Inflammatory macrophage treated with lipopolysaccharide for 1 hour (primary cell): Measurements from ENCODE around the gene CGREF1.
A peak's percentile ranks its signal among the peaks of the same experiment; 100 is the strongest.
"Not testable (repeated sequence)": the region's sequence is repeated elsewhere in the genome, so short reads cannot be mapped to it uniquely, and the experiment has no call there.

Experiments used
- DNase-seq, 2 donors: peaks; one replicate each; pipeline ENCODE4 v3.0.0-alpha.2; 2020 to 2022

Gene CGREF1

DNA sequence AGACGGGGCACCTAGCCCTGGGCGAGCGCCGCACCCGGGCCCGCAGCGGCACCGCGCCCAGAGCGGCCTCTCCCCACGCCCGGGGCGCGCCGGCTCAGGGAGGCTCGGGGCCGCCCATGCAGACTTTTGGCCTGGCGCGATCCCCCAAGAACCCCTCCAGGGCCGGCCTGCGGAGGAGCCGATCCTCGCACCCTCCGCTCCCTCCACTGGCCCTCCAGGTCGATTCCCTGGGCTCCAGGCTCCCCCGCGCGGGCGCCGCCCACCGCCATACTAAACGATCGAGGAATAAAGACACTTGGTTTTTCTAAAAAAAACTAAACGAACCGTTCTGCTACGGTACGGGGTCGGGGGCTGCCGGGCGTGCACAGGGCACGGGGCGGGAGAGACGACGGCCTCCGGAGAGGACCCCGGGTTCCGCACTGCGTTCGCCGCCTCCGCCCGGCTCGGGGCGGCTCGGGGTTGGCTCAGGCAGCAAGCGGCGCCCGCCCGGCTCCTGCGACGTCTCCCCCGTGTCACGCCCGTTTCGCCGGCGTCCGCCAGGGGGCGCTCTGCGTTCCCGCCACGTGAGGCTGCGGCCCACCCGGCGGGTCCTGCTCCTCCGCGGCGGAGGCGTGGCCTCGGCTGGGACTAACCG, 32.7 kb downstream of the CGREF1 start:
- peak; percentile 90 to 99 for DNase-seq

DNA sequence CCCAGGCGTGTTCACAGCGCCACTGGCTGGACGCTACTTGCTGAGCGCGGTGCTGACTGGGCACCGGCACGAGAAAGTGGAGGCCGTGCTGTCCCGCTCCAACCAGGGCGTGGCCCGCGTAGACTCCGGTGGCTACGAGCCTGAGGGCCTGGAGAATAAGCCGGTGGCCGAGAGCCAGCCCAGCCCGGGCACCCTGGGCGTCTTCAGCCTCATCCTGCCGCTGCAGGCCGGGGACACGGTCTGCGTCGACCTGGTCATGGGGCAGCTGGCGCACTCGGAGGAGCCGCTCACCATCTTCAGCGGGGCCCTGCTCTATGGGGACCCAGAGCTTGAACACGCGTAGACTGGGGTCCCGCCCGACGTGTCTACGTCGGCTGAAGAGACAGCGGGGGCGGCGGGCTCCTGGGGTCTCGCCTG, 33.2 kb downstream of the CGREF1 start:
- DNase-seq: peak; percentile 53 to 64

DNA sequence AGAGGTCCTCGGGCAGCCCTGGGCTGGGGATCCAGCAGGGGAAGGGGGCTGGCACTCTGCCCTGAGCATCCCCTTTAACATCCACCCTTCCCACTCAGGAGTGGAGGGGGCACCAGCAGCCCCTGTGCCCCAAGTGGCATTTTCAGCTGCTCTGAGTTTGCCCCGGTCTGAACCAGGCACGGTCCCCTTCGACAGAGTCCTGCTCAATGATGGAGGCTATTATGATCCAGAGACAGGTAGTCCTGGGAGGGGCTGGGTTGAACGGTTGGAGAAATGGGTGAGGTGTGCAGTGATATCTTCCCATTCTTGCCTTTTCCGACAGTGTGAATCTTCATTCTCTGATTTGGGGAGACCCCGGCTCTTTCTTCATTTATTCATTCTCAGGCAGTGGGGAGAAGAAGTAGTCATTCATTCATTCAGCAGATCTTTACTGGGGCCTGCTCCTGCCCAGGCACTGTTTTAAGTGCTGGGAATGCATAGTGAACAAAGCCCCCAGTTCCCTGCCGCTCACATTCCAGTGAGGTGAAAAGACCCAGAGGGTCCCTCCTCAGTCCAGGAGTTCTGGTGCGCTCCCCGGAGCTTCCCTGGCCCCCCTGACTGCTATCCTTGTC, 33.8 kb downstream of the CGREF1 start:
- no peak for DNase-seq

DNA sequence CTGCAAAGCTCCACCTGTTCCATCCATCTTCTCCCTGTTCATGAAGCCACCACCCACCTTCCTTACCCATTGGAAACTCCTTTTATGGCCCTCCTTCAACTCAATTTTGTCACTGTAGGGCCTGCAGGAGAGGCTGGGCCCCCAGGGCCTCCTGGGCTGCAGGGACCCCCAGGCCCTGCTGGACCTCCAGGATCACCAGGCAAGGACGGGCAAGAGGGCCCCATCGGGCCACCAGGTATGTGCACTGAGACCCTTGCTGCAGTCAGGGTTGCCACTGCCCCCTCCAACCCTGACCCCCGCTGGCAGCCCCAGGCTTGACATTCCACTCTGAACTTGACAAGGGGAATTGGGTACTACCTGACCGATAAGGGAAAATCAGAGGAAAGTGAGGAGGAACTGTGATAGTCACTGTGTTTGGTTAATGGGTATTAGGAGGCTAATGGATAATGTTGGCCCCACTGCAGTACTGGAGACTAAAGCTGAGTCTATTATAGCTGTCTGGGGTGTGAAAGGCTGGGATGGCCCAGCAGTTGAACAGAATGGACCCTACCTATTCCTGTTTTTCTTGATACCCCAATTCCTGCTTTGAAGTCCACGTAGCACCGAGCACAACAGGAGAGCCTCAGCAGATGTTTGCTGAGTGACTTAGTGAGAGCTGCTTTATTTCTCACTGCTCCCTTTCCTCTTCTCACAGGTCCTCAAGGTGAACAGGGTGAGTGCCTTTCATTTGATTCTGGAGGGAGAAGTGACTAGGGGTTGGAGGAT, 34.4 kb downstream of the CGREF1 start:
- no peak for DNase-seq

DNA sequence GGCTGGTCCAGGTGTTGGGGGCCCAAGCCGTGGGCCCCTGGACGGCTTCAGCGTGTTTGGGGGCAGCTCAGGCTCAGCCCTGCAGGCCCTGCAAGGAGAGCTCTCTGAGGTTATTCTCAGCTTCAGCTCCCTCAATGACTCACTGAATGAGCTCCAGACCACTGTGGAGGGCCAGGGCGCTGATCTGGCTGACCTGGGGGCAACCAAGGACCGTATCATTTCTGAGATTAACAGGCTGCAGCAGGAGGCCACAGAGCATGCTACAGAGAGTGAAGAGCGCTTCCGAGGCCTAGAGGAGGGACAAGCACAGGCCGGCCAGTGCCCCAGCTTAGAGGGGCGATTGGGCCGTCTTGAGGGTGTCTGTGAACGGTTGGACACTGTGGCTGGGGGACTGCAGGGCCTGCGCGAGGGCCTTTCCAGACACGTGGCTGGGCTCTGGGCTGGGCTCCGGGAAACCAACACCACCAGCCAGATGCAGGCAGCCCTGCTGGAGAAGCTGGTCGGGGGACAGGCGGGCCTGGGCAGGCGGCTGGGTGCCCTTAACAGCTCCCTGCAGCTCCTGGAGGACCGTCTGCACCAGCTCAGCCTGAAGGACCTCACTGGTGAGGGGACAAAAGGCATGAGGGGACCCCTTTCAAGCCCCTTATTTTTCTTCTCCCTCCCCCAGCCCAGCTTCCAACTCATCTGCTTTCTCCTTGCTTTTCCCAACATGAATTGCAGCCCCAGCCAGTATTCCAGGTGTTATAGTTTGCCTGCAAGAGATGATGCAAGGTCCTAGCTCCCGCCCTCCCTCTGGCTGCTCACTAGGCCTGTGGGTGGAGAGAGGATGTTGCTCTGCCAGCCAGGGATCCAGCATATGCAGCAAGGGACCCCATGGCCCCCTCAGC, 35.3 kb downstream of the CGREF1 start:
- DNase-seq: no peak

DNA sequence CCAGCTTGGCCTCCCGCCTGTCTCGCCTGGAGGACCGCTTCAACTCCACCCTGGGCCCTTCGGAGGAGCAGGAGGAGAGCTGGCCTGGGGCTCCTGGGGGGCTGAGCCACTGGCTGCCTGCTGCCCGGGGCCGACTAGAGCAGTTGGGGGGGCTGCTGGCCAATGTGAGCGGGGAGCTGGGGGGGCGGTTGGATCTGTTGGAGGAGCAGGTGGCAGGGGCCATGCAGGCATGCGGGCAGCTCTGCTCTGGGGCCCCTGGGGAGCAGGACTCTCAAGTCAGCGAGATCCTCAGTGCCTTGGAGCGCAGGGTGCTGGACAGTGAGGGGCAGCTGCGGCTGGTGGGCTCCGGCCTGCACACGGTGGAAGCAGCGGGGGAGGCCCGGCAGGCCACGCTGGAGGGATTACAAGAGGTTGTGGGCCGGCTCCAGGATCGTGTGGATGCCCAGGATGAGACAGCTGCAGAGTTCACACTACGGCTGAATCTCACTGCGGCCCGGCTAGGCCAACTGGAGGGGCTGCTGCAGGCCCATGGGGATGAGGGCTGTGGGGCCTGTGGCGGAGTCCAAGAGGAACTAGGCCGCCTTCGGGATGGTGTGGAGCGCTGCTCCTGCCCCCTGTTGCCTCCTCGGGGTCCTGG, 36.0 kb downstream of the CGREF1 start:
- no peak for DNase-seq

DNA sequence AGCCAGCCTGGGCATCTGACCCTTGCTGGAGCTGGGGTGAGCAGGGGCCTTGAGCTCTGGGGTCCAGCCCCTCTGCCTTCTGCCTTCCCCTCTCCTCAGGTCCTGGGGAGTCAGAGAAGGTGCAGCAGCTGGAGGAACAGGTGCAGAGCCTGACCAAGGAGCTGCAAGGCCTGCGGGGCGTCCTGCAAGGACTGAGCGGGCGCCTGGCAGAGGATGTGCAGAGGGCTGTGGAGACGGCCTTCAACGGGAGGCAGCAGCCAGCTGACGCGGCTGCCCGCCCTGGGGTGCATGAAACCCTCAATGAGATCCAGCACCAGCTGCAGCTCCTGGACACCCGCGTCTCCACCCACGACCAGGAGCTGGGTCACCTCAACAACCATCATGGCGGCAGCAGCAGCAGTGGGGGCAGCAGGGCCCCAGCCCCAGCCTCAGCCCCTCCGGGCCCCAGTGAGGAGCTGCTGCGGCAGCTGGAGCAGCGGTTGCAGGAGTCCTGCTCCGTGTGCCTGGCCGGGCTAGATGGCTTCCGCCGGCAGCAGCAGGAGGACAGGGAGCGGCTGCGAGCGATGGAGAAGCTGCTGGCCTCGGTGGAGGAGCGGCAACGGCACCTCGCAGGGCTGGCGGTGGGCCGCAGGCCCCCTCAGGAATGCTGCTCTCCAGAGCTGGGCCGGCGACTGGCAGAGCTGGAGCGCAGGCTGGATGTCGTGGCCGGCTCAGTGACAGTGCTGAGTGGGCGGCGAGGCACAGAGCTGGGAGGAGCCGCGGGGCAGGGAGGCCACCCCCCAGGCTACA, 36.8 kb downstream of the CGREF1 start:
- DNase-seq: no peak

DNA sequence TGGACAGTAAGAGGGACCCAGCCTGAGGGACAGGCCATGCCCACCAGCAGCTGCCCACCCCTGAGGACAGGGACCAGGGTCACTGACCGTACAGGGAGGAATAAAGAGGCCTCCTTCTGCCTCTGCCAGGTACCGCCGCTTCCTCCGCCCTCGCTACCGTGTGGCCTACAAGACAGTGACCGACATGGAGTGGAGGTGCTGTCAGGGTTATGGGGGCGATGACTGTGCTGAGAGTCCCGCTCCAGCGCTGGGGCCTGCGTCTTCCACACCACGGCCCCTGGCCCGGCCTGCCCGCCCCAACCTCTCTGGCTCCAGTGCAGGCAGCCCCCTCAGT, 38.4 kb downstream of the CGREF1 start:
- DNase-seq: no peak

DNA sequence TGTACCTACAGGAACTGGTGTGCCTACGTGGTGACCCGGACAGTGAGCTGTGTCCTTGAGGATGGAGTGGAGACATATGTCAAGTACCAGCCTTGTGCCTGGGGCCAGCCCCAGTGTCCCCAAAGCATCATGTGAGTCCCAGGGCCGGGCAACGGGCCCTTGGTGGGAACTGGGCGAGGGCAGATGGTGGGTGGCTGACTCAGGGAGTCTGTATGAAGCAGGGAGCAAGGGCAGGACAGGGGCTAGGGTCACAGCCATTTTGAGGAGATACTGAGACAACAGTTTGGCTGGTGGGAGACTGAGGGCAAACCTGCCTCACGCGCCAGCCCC, 38.8 kb downstream of the CGREF1 start:
- DNase-seq: peak in 1 of 2 donors; percentile 42

DNA sequence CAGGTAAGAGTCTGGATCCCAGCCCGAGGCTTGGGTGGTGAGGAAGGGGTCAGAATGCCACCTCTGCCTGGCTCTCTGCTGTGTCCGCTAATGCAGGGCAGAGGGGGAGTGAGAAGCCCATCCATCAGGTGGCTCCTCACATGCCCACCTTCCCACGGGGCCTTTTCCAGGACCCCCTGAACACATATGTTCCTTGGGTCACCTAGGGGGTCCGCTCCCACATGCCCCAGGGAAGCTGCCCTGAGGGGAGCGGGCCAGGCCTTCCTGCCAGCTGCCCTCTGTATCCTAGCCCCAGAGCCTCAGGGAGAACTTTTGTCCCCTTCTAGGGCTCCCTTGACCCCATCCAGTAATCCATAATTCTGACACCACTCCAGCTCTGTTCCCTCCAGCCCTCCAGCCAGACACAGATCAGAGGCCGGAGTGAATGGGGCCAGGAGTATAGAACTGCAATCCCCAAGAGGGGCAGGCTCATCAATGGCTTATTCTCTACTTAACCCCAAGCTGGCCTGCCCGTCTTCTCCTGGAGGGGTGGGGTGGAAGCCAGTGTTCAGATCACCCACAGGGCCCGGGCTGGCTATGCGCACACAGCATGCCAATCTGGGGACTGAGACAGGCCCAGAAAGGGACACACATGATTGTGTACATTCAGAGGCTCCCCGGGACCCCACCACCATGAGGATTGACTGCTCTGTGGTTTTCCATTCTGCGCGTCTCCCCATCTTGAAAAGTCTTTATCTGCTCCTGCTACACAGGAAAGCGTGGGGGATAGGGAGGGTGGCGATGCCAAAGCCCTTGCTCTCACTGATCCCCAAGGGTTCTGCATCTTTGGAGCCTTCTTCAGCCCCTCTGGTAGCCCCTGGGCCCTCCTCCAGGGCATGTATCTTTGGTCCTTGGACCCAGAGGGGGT, 39.4 kb downstream of the CGREF1 start:
- DNase-seq: no peak

DNA sequence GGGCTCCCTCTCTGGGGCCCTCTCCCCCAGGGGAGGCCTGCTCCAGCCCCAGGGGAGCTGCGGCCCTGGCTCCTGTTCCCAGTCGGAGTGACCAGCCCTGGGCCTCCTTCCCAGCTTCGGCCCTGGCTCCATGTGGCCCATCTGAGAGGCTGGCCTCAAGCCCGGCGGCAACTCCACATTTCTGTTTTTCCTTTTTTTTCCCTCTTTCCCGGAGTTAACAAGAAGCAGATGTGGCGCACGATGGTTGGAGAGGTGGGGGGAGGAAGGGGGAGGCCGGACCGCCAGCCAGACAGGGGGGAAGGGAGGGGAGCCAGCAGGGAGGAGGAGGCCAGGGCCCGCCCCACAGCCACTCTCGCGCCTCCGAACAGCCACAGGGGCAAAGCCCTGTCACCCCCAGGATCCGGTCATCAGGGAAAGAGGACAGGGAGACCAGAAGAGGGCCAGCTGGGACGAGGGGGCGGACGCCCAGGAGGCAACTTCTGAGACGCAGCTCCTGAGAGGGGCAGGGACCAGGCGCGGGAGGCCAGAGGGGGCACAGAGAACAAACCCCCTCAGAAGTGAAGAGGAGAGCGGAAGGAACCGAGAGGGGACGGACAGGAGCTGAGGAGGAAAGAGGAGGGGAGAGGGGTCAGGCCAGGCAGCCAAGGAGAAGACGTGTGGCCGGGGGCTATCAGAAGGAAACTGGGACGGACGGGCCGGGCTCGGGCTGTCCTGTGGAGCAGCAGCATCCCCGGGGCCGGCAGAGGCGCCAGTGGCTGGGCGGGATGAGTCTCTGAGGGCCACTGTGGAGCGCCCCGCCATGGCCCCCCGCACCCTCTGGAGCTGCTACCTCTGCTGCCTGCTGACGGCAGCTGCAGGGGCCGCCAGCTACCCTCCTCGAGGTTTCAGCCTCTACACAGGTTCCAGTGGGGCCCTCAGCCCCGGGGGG, 40.4 kb downstream of the CGREF1 start, which contains the start of gene EMILIN1:
Gene EMILIN1 (plus strand): TSS at position 349 of the 928 bp plus-strand sequence. CDS start 451 bp downstream, at position 800.
- DNase-seq: no peak

DNA sequence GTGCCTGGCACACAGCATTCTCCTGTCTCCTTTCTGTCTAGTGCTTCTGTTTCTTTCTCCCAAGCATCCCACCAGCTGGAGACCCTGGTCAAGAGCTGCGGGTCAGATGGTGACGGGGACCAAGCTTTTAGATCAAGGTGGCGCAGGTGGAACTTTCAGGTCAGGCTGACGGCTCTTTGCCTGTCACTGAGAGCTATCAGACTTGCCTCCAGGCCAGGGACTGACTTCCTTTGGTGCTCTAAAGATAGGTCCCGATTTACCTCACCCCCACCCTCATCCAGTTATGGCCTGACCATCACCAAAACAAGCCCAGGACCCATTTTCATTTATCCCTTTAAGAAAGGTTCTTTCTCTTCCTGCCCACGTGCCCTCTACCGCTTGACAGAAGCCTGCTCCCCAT, 41.7 kb downstream of the CGREF1 start:
- no peak for DNase-seq

DNA sequence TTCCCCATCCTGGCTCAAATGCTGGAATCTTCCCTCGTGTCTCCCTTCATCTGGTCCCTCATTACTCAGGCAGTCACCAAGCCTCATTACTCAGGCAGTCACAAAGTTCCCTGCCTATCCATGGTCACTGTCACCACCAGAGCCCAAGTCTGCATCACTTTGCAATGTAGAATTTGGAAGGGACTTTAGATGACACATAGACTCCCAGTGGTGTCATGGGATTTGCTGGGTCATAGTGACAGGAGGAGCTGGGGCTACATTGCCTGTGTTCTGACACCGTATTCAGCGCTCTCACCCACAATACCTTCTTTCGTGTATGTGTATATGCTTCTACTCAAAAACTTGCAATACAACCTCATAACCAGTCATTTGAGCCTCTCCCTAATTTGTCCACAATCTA, 42.6 kb downstream of the CGREF1 start:
- DNase-seq: peak in 1 of 2 donors; percentile 66

DNA sequence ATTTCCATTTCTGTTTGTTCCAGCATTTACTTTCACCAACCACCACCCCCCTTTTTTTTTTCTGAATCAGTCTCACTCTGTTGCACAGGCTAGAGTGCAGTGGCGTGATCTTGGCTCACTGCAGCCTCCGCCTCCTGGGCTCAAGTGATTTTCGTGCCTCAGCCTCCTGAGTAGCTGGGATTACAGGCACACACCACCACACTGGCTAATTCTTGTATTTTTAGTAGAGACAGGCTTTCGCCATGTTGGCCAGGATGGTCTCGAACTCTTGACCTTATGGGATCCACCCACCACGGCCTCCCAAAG, 43.4 kb downstream of the CGREF1 start:
- not testable (repeated sequence) for DNase-seq

DNA sequence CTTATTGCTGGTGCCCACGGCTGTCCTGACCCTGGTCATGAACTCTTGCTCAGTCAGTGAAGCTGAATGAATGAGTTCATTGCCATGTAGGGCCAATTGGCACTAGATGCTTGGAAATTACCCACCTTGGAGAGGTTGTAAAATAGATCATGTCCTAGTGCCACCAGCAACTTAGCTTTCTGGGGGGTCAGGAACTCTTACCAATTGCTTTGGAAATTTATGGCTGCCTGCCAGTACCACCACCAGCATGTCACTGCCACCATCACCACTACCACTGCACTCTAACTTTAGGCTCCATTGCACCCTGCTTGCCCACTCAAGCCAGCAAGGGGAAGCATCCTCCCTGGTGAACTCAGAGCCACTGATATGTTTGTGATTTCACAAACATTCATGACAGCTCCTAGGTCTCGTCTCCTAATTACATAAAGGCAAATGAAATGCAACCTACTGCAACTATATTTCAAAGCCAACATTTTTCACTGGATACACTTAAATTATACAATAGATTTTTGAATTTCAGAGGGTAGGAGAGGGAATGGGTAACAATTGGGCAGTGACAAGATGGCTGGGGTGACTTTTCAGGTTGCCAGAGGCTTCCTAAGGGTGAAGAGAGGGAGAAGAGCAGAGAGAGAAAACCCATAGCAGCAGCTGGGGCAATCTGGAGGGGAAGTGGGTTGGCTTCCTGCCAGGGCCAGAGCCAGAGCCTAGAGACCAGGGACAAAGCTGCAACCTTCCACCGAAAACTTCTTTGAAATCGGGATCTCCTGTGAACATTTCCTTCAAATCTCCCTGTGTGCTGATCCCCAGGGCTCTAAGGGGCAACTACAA, 44.0 kb downstream of the CGREF1 start:
- peak in 1 of 2 donors; percentile 56 for DNase-seq

DNA sequence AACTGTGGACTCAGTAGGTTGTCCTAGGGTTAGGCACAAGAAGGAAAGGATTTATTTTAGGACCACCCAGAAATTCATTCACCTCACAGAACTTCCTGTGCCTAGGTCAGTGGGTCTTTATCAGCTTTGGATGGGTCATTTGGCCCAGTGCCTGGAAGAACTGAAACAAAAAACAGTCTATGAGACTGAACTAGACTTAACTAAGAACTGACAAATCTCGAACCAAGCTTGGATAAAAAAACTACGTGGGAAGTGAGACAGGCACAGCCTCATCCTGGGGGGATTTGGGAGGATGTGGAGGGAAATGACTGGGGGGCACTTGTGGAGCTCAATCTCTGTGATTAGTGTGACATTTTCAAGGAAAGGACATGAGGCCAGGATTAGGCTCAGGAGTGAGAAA, 45.1 kb downstream of the CGREF1 start:
- no peak for DNase-seq

DNA sequence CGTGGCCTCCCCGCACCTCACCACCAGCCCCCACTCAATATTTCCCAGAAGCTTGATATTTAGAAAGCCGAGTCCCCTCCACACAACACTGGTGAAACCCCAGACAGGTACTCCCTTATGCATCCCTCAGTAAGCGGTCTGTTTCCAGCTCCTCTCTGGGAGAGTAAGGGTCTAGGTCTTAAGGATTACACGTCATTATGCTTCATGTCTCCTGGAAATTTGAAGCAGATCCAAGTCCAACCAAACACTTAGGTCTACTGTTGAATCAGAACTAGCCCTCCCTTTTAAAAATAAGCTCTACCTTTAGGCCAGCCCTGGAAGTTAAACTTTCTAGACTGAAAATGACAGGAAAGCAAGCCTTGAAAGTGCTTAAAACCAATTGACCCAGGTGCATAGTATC, 46.0 kb downstream of the CGREF1 start:
- DNase-seq: no peak

DNA sequence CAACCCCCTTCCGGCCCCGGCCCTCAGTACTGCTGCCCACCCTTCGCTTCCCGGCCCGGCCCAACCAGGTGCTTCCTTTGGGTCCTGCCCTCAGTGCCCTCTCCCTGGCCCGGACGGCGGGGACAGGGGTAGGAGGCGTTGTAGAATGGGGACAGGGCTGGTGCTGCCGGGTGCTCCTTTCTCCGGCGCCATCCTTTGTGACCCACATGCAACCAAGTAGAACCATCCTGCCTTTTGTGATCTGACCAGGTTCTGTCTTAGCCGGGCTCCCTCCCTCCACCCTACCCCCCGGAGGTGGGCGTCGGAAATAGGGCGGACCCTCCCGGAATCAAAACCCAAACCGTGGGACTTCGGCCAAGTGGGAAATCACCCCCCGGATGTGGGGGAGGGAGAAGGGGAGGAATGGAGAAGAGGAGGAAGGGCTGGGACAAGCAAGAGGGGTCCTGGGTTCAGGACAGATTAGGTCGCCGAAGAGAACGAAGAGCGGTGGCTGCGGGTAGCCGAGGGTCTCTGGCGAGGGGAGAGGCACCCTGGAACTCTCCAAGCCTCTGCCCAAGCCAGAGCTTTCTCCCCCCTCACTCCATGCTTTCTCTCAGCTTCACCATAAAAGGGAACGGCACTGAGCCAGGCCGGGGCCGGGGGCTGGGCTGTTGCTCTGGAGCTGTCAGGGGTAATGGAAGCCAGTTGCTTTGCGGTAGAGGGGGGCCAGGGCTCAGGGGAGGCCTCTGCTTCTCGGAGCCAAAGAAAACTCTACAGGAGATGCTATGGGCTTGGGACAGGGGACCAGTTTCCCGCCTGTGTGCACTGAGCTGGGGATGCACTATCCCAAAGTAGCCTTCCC, 46.7 kb downstream of the CGREF1 start:
- DNase-seq: no peak
